Left renal pelvis (tissue), 4 donors: ENCODE results near the gene RBM28. TPM values are rescaled to one million over a fixed set of nuclear protein-coding genes. Genes with fewer than 3 reads are reported as not detected.

ENCODE experiments used
- DNase-seq, 4 donors: peaks; one replicate each; pipeline ENCODE4 v3.0.0-alpha.2; 2013; ENCODE audit warnings: low read depth in 4 of 4, low spot score in 3 of 4
- polyA plus RNA-seq, 4 donors: library from polyadenylated mRNA; unstranded; fragments of 120-200 nt; gene quantifications; one replicate each; pipeline ENCODE4 v1.2.1, GENCODE V29; 2013; ENCODE audit not compliant: insufficient read length in 4 of 4

RBM28 gene
- polyA plus RNA-seq, 4 donors = 37.9 to 53.3 (median 47.7) TPM

GRCh38 chr7:128351296-128352152, 7.8 kb upstream of the RBM28 start:
- DNase-seq = no peak

DNA sequence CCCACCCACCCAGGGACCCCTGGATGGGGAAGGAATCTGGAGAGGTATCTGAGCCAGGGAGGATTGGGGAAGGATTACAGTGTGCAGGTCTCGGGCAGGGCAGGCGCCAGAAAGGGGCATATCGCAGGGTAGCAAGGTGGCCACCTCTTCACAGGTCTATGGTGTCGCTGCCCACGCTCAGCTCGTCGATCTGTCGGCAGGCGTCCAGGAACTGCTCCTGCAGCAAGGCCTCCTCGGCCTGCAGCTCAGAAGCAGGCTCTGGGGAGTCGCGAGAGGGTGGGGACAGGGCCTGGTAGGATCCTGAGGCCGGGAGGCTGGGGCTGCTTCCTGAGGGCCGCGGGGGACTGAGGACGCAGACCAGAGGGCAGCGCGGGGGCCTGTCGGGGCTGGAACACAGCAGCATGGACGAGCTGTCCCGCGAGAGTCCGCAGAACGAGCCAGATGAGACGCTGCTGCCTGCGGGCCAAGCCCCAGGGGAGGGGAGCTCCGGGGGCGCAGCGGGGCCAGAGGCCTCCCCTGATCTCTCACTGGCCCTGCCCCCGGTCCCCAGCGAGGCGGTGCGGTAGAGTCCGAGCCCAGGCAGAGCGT, 7.1 kb upstream of the RBM28 start:
- DNase-seq = no peak

GRCh38 chr7:128349466-128349825, 5.7 kb upstream of the RBM28 start:
- DNase-seq = no peak

- DNase-seq = no peak
Measured at GRCh38 chr7:128347647-128348097, 4.0 kb upstream of the RBM28 start.

GRCh38 chr7:128344431-128344774, 695 bp upstream of the RBM28 start:
- DNase-seq = no peak

GRCh38 chr7:128341733-128342132, 2.0 kb downstream of the RBM28 start:
- DNase-seq = no peak

DNA sequence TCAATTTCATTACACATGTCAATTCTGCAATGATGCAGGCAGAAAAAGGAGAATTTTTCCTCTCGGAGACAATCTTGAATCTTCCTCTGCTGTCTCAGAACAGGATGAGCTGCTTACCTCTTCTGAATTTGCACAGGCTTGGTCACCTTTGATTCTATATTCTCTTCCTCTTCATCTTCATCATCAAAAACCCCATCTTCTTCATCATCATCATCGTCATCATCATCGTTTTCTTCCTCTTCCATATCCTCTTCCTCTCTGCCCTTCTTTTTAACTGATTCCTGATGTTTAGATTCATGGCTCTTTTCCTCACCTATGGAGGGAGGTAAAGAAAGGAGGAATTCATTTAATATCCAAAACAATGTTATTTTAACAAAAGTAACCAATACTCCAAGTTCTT, 8.0 kb downstream of the RBM28 start:
- DNase-seq = no peak

DNA sequence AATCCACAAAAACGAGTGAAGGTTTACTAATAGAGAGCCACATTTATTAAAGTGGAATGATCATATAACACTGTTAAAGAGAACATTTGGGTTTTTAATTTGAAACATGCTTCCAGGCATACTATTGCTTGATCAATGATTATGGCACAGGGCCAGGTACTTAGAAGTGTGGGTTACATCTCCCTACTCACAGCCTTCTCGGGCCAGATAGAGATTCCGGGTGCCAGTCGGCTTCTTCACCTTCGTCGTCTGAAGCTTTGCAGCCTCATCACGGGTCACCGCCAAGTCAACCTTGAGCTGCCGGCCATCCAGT, 19.4 kb downstream of the RBM28 start:
- DNase-seq = no peak

DNA sequence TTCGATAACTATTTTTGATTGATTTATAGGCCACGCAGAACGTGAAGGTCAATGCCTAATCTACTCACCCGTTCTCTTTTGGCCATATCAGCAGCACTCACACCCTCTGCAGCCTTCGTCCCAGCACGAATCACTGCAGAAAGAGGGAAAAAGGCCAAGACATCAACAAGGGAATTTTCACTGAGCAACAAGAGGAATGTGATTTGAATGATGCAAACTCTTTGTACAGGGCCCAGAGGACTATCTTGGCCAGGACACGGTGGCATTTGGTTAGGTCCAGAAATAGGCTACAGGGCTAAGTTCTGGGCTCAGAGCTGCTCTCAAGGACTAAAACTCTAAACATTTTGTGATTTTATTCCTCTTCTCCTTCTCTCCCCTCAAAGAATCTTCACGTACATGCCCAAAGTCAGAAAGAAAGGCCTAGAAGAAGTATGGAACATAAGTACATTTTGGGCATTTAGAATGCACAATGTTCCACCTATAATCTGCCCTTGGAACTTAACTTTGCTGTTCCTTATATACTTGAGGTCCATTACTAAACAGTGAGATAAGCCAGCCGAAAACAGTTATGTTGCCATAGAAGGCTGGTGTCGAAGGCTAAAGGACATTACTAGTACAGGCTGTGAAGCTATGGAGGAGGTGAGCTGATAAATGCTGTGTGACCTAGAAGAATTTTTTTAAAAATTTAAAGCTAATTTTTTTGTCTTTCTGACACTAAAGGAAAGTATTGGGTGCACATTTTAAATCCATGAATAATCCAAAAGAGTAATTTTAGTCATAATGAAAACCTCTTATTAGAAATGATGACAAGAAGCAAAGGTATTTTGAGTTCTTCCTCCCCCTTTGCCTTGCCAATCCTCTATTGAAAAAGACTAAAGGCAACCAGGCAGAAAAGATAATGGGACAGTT, 20.0 kb downstream of the RBM28 start:
- no peak for DNase-seq

- DNase-seq = no peak
Measured at GRCh38 chr7:128323040-128323439, 20.7 kb downstream of the RBM28 start.

GRCh38 chr7:128322040-128322643, 21.6 kb downstream of the RBM28 start:
- DNase-seq = no peak

- no peak for DNase-seq
Measured at GRCh38 chr7:128321044-128321422, 22.7 kb downstream of the RBM28 start.

DNA sequence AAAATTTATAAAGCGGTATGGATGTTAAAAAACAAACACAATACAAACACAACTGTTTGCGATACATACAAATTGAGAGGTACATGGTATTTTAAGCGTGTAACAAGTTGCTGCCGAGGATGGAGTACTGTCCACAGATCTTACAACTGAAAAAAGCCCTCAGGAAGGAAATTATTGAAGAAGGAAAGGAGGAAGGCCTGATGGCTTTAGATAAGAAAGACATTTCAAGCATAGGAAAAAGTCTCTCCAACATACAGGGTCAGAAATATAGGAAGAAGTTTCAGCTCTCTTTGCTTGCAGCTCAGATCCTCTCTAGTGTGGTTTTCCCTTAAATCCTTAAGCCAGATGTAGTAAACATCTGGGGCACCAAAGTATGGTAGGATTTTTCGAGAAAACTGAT, 25.0 kb downstream of the RBM28 start:
- DNase-seq = no peak

DNA sequence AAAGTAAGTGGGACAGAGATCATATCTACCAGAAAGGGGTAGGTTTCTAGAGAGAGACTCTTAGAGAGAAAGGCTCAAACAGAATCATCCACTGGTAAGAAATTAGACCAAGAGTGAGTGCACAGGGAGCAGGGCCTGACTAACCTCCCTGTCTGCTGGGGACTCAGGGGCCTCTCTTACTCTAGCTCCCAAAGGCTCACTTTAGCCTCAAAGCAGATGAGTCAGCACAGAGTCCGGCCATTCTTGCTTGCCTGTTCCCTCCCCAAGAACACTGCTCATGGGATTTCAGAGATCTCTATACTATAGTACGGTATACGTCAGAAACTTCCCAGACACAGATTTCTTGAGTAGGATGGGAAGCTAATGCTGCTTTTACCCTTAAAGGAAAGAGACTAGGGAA, 32.7 kb downstream of the RBM28 start:
- DNase-seq = no peak

GRCh38 chr7:128310499-128310898, 33.2 kb downstream of the RBM28 start:
- no peak for DNase-seq

DNA sequence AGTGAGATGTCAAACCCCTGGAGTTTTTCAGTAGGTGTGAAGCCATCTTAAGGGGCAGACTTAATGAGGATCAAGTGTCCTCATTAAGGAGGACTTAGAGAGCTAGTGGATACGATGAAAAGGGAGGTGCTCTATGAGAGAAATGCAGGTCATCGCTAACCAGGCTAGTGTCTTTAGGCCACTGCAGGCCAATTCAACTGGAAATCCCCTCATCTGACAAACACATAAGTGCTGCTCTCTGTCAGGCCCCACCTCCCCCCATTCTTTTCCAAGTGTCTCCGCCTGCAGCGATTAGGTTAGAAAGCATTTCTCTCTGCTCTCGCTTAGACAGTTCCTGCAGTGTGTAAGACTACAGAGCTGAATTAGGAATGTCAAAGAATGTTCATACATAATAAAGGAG, 33.7 kb downstream of the RBM28 start:
- no peak for DNase-seq

- no peak for DNase-seq
Measured at GRCh38 chr7:128309124-128309523, 34.6 kb downstream of the RBM28 start.

GRCh38 chr7:128307061-128307460, 36.6 kb downstream of the RBM28 start:
- DNase-seq = no peak

- DNase-seq = no peak
Measured at GRCh38 chr7:128304212-128304611, 39.5 kb downstream of the RBM28 start.

DNA sequence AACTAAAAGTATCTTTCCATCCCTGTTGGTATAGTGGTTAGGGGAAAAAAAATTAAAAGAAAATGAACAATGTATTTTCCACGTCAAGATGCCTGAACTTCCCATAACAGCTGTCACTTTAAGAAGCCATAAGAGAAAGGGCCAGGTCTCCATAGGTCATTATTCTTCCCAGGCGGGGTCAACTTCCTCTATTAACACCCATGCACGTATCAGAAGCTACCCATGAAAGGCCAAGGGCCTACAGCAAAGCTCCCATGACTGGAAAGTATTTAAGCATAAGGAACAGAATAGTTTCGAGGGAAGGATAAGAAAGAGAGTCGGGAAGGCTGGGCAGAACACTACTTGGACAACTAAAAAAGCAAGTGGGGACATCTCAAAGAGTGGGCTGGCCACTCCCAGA, 40.1 kb downstream of the RBM28 start:
- DNase-seq = no peak

DNA sequence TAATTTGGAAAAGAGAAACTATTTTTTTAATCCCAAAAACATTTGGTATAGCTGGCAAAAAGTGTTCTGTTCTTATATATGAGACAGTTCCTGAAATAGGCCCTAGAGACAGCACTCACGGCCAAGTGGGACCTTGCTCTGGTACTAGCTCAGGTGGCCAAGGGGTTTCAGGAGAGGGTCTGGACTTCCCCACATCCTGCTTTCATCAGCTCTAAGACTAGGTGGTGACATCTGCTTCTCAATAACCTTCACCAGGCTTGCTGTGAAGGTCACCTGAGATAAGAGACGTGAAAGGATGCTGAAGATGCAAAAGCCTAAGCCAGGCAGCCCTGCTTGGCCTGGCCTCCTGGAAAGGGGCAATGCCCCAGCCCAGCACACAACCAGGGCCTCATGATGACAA, 40.6 kb downstream of the RBM28 start:
- no peak for DNase-seq
